Karpas-422 (cell line): ENCODE results near the gene RPL26. TPM values are rescaled to one million over a fixed set of nuclear protein-coding genes. Genes with fewer than 3 reads are reported as not detected.
"Not testable (repeated sequence)": the region's sequence is repeated elsewhere in the genome, so short reads cannot be mapped to it uniquely, and the experiment has no call there.

Source experiments
- DNase-seq: peaks from one replicate; pipeline ENCODE4 v3.0.0-alpha.2; 2015
- H2AFZ ChIP-seq: fragments of 200-600 bp; sonication (generic); 2 replicates; pipeline ENCODE4 v1.6.1; 2014; ENCODE audit warnings: antibody characterized with exemption, low read length, mixed read lengths
- H3K27ac ChIP-seq: fragments of 200-600 bp; sonication (generic); 2 replicates; pipeline ENCODE4 v1.5.1; 2014; ENCODE audit warnings: mild to moderate bottlenecking, low read length, moderate library complexity
- H3K27me3 ChIP-seq: fragments of 200-600 bp; sonication (generic); 2 replicates; pipeline ENCODE4 v1.6.1; 2014; ENCODE audit warnings: low read length, mixed read lengths
- H3K36me3 ChIP-seq: fragments of 200-600 bp; sonication (generic); 2 replicates; pipeline ENCODE4 v1.6.1; 2014; ENCODE audit warnings: low read length, mixed read lengths; ENCODE audit not compliant: insufficient read depth
- H3K4me1 ChIP-seq: fragments of 200-600 bp; sonication (generic); 2 replicates; pipeline ENCODE4 v1.6.1; 2014; ENCODE audit warnings: mild to moderate bottlenecking, low read length, mixed read lengths
- H3K4me2 ChIP-seq: fragments of 200-600 bp; sonication (generic); 2 replicates; pipeline ENCODE4 v1.6.1; 2014; ENCODE audit warnings: low read length, low read depth, mild to moderate bottlenecking; ENCODE audit not compliant: poor library complexity, severe bottlenecking
- H3K4me3 ChIP-seq: fragments of 200-600 bp; sonication (generic); 2 replicates; pipeline ENCODE4 v1.5.1; 2014; ENCODE audit warnings: mild to moderate bottlenecking, antibody characterized with exemption, low read length, mixed read lengths
- H3K79me2 ChIP-seq: fragments of 200-600 bp; sonication (generic); 2 replicates; pipeline ENCODE4 v1.6.1; 2014; ENCODE audit warnings: mild to moderate bottlenecking, low read length, mixed read lengths
- H3K9ac ChIP-seq: fragments of 200-600 bp; sonication (generic); 2 replicates; pipeline ENCODE4 v1.6.0; 2014; ENCODE audit warnings: low read length
- H3K9me2 ChIP-seq: fragments of 200-600 bp; sonication (generic), shearing (Covaris generic); replicated peaks from 2 replicates; pipeline ENCODE4 v1.6.0; 2014; ENCODE audit warnings: mild to moderate bottlenecking, low read length, moderate library complexity; ENCODE audit not compliant: insufficient read depth
- H3K9me3 ChIP-seq: fragments of 300-700, 200-600 bp; sonication (generic); 2 replicates; pipeline ENCODE4 v1.6.1; 2014; ENCODE audit warnings: low read length, mixed read lengths
- H4K20me1 ChIP-seq: fragments of 200-600 bp; sonication (generic); 2 replicates; pipeline ENCODE4 v1.6.1; 2014; ENCODE audit warnings: mild to moderate bottlenecking, antibody characterized with exemption, low read length, low read depth; ENCODE audit not compliant: insufficient read depth
- total RNA-seq: library from RNA; depleted of rRNA; stranded (reverse); fragments of >200 nt; shearing (Covaris generic); gene quantifications from 2 replicates; pipeline ENCODE4 v1.2.3, GENCODE V29; 2014; ENCODE audit warnings: low replicate concordance

Gene RPL26
- total RNA-seq, 1 experiment from 2014 or later: 4,201 TPM

DNA sequence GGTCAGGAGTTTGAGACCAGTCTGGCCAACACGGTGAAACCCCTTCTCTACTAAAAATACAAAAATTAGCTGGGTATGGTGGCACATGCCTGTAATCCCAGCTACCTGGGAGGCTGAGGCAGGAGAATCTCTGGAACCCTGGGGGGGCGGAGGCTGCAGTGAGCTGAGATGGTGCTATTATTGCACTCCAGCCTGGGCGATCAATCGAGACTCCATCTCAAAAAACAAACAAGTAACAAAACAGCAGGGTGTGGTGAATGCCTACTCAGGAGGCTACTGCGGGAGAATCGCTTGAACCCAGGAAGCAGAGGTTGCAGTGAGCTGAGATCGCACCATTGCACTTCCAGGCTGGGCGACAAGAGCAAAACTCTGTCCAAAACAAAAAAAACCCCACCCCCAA is 4.9 kb downstream of the RPL26 start:
- H3K4me3 ChIP-seq, H3K9ac ChIP-seq, H3K27ac ChIP-seq, DNase-seq, H2AFZ ChIP-seq, H3K27me3 ChIP-seq, H3K4me2 ChIP-seq, H3K9me2 ChIP-seq, H3K9me3 ChIP-seq: not testable (repeated sequence)
- Histone ChIP-seq H3K36me3 (peaks cover 57% of the 10 kb centered on the region), H3K79me2 (peaks cover 30% of the 10 kb centered on the region), H4K20me1 (peaks cover 44% of the 10 kb centered on the region), H3K4me1 (peaks cover 15% of the 10 kb centered on the region)

DNA sequence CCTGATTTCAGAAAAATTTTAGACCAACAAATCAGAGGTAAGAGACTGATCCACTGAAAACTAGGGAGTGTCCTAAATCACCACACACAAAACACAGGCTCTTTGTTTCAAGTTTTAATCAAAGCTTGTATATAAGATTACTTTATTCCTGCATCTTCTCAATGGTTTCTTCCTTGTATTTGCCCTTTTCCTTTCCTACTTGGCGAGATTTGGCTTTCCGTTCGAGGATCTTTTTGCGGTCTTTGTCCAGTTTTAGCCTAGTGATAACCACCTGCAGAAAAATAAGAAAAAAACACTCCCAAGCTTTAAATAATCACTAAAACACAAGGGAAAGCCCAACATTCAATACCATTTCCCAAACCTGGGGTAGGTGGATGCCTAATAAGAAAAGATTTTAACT is 5.6 kb downstream of the RPL26 start:
- H3K4me3 ChIP-seq: no peak overlapping the region
- DNase-seq: no peak
- peaks cover 41% of the 10 kb centered on the region for H4K20me1 ChIP-seq
- no peaks in the 10 kb centered on the region for H3K9me2 ChIP-seq
- H3K4me1 ChIP-seq: peaks cover 15% of the 10 kb centered on the region
- H3K9ac ChIP-seq: no peak overlapping the region
- no peak overlapping the region for H3K4me2 ChIP-seq
- no peak overlapping the region for H3K27ac ChIP-seq
- H2AFZ ChIP-seq: no peak overlapping the region
- H3K27me3 ChIP-seq: no peaks in the 10 kb centered on the region
- no peaks in the 10 kb centered on the region for H3K9me3 ChIP-seq
- peaks cover 24% of the 10 kb centered on the region for H3K79me2 ChIP-seq
- H3K36me3 ChIP-seq: peaks cover 55% of the 10 kb centered on the region

DNA sequence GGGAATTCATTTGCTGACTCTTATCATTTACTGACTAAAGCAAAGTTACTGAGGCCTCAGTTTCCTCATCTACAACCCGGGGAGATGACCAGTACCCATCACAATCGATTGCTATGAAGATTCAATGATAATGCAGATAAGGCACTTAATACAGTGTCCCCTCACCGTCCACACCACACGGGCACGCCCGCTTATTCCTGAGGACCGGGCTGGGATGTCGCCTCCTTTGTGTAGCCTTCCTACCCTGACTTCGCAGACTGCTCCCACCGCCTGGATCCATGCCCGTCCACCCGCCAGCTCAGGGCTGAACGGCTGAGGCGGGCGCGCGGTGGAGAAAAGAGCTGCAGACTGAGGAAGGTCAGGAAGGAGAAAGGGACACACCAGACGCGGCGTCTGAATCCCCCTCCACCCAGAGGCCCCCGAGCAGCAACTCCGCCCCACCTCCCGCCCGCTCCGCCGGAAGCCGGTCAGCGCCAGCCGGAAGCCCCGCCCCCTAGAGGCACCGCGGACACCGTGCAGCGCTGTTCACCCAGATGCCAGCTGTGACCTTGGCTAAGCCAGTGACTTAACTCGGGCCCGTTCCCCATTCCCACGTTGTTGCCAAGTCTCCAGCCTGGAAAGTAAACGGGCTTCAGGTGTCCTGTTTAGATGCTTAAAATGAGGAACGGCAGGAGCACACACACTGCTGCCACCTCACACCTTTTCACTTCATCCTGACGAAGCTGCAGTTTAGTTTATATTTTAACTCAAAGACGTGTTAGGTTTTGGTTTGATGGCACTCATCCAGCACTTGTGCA is 6.5 kb downstream of the RPL26 start, which contains the start of gene KRABD2:
KRABD2 (minus strand) TSS at position 434 of the 797 bp plus-strand sequence.
- H3K4me2 ChIP-seq: no peak within 1 kb of the TSS
- H3K9ac ChIP-seq: no peak within 1 kb of the TSS
- no peak within 1 kb of the TSS for H2AFZ ChIP-seq
- H3K36me3 ChIP-seq: peaks cover 46% of the 10 kb centered on the region
- no peaks in the 10 kb centered on the region for H3K9me3 ChIP-seq
- no peak within 1 kb of the TSS for H3K27ac ChIP-seq
- no peak within 1 kb of the TSS for H3K4me3 ChIP-seq
- peak; percentile 57 for DNase-seq
- H3K4me1 ChIP-seq: peaks cover 7% of the 10 kb centered on the region
- no peaks in the 10 kb centered on the region for H3K9me2 ChIP-seq
- peaks cover 32% of the 10 kb centered on the region for H4K20me1 ChIP-seq
- H3K79me2 ChIP-seq: peaks cover 14% of the 10 kb centered on the region; the same call in 1 of the 2 replicates
- H3K27me3 ChIP-seq: no peaks in the 10 kb centered on the region

DNA sequence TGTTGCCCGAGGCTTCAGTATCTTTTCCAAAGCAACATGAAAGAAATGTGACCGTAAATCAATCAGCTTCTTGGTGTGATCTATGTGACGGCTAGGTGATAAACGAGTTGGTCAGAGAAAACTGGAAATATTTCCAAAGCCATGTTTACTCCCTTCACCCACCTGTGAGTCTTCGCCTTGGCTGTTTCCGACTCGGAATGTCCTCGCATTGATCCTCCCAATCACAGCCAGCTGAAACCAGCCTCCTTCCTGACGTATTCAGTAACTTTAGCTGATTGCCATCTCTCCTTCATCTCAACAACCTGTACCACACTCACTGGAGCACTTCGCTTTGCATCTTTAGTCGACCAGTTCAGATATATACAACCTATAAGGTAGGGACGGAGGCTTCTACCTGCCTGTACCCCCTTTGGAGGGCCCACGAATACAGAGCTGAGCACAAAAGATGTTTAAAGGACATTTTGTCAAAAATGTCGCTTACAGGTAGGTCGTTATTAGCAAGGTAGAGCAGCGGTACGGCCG is 7.2 kb downstream of the RPL26 start:
- H3K4me3 ChIP-seq: no peak overlapping the region
- no peak overlapping the region for H3K9ac ChIP-seq
- peaks cover 25% of the 10 kb centered on the region for H4K20me1 ChIP-seq
- H3K27ac ChIP-seq: no peak overlapping the region
- H3K36me3 ChIP-seq: peaks cover 39% of the 10 kb centered on the region
- H2AFZ ChIP-seq: no peak overlapping the region
- peaks cover under 1% of the 10 kb centered on the region; the same call in 1 of the 2 replicates for H3K4me1 ChIP-seq
- no peaks in the 10 kb centered on the region for H3K9me3 ChIP-seq
- H3K27me3 ChIP-seq: no peaks in the 10 kb centered on the region
- H3K4me2 ChIP-seq: no peak overlapping the region
- H3K9me2 ChIP-seq: no peaks in the 10 kb centered on the region
- H3K79me2 ChIP-seq: peaks cover 8% of the 10 kb centered on the region; the same call in 1 of the 2 replicates
- DNase-seq: peak; percentile 62

DNA sequence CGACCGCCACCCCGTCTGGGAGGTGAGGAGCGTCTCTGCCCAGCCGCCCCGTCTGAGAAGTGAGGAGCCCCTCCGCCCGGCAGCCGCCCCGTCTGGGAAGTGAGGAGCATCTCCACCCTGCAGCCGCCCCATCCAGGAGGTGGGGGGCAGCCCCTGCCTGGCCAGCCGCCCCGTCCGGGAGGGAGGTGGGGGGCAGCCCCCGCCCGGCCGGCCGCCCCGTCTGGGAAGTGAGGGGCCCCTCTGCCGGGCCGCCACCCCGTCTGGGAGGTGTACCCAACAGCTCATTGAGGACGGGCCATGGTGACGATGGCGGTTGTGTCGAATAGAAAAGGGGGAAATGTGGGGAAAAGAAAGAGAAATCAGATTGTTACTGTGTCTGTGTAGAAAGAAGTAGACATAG is 9.1 kb downstream of the RPL26 start:
- H3K4me3 ChIP-seq, H2AFZ ChIP-seq, H4K20me1 ChIP-seq, DNase-seq, H3K9me3 ChIP-seq, H3K79me2 ChIP-seq, H3K4me1 ChIP-seq, H3K9me2 ChIP-seq, H3K9ac ChIP-seq, H3K27ac ChIP-seq, H3K27me3 ChIP-seq, H3K4me2 ChIP-seq: not testable (repeated sequence)
- H3K36me3 ChIP-seq: peaks cover 20% of the 10 kb centered on the region

DNA sequence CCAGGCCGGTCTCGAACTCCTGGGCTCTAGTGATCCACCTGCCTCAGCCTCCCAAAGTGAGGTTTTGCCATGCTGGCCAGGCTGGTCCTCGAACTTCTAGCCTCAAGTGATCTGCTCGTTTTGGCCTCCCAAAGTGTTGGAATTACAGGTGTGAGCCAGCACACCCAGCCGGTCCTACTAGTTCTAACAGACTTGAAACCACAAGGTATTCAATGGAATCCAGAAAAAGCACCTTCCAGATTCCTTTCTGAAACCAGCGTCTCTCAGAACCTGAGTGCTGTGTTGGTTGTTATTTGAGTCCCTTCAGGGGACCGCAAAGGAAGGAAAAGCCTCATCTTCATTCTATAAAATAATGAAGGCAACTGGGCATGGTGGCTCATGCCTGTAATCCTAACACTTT is 10.6 kb downstream of the RPL26 start:
- Histone ChIP-seq H3K4me1 (no peaks in the 10 kb centered on the region), H3K4me2 (no peak overlapping the region), H2AFZ (no peak overlapping the region), H3K27me3 (no peaks in the 10 kb centered on the region), H3K9me3 (no peaks in the 10 kb centered on the region), H3K27ac (no peak overlapping the region), H3K4me3 (no peak overlapping the region), H3K9ac (no peak overlapping the region), H3K79me2 (no peaks in the 10 kb centered on the region), H3K9me2 (no peaks in the 10 kb centered on the region), H4K20me1 (peaks cover 8% of the 10 kb centered on the region), H3K36me3 (peaks cover 8% of the 10 kb centered on the region; the same call in 1 of the 2 replicates)
- no peak for DNase-seq

DNA sequence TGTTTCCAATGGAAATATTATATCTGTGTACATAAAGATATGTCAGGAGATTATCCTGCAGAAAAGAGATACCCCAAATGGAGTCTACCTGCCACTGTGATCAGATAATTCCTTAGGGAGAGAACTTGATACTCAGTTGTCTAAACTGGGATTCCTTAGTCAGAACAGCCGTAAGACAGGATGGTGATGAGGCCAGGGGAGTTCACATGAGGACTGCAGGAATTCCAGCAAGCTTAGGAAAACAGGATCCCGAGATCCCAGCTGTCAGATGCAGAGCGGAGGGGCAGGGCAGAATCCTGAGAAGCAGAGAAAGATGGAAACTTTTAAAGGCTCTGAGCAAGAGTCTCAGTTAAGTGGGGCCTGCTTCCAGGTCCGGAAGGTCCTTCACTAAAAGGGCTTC is 11.2 kb downstream of the RPL26 start:
- H3K4me1 ChIP-seq: no peaks in the 10 kb centered on the region
- no peak for DNase-seq
- H2AFZ ChIP-seq: no peak overlapping the region
- peaks cover 2% of the 10 kb centered on the region; the same call in 1 of the 2 replicates for H3K36me3 ChIP-seq
- no peak overlapping the region for H3K27ac ChIP-seq
- no peaks in the 10 kb centered on the region for H3K9me2 ChIP-seq
- H3K9ac ChIP-seq: no peak overlapping the region
- H3K4me3 ChIP-seq: no peak overlapping the region
- H3K79me2 ChIP-seq: no peaks in the 10 kb centered on the region
- no peaks in the 10 kb centered on the region for H3K9me3 ChIP-seq
- H3K4me2 ChIP-seq: no peak overlapping the region
- peaks cover 2% of the 10 kb centered on the region for H4K20me1 ChIP-seq
- no peaks in the 10 kb centered on the region for H3K27me3 ChIP-seq

DNA sequence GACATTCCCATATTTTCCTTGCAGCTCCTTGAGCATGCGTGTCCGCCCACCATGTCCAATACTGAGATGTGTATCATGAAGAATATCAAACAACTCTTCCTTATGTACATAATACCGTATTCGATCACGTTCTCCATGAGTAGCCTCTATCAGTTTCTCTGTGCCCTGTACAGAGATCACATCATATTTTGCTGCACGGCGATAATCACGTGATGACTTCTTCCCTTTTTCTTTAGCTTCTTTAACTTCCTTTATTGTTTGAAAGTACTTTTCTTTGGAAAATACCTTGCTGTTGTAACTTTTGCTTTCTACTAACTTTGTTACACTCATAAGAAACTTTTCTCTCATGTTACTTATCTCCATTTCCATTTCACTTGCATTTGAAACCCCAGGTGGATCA is 13.0 kb downstream of the RPL26 start:
- Histone ChIP-seq H4K20me1 (no peaks in the 10 kb centered on the region), H3K9ac (no peak overlapping the region), H2AFZ (no peak overlapping the region), H3K4me3 (no peak overlapping the region), H3K36me3 (no peaks in the 10 kb centered on the region), H3K27me3 (no peaks in the 10 kb centered on the region), H3K4me1 (no peaks in the 10 kb centered on the region), H3K9me3 (no peaks in the 10 kb centered on the region), H3K9me2 (no peaks in the 10 kb centered on the region), H3K4me2 (no peak overlapping the region), H3K27ac (no peak overlapping the region), H3K79me2 (no peaks in the 10 kb centered on the region)
- no peak for DNase-seq
